GM18499 (cell line): ENCODE measurements around the gene ACKR4.
"Not testable (repeated sequence)": the region's sequence is repeated elsewhere in the genome, so short reads cannot be mapped to it uniquely, and the experiment has no call there.

Source experiments
- ATAC-seq: cut with Tn5 transposase; IDR thresholded peaks from one replicate; pipeline ENCODE4 v1.9.1; 2021; ENCODE audit warnings: moderate number of reproducible peaks; ENCODE audit not compliant: insufficient read depth, unreplicated experiment

The ACKR4 gene

GRCh38 chr3:132593241-132593946 is 3.7 kb upstream of the ACKR4 start:
- ATAC-seq = no peak

GRCh38 chr3:132593947-132594323 is 3.1 kb upstream of the ACKR4 start:
- no peak for ATAC-seq

- ATAC-seq = no peak
Measured at GRCh38 chr3:132594498-132594897, 2.6 kb upstream of the ACKR4 start.

DNA sequence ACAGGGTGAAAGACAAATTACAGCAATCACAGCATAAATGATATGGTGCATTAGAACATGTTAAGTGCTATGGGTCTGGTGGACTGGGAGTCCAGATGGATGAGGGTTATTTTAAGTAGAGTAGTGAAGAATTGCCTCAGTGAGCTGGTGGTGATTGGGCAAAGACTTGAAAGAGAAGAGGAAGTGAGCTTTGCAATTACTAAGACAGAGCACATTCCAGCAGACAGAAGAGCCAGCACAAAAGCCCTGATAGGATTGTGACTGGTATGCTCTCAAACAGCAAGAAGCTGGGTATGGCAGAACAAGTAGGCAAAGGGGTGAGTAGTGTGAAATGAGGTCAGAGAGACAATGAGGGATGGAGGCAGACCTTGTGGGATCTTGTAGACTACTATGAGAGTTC is 2.1 kb upstream of the ACKR4 start:
- ATAC-seq = no peak

DNA sequence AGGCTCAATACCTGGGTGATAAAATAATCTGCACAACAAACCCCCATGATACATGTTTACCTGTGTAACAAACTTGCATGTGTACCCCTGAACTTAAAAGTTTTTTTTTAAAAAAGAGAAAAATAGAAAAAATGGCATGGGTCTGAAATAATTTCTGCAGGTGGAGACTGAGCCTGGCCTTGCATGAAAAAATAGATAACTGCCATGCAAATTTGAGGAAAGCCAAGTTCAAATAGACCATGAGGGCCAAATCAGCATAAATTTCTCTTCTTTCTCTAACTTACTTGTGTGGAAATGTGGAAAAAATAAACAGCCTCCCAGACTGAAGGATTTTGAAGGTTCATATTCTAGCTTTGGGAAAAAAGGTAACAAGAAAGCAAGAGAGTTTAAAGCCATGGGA is 744 bp upstream of the ACKR4 start:
- ATAC-seq = no peak

DNA sequence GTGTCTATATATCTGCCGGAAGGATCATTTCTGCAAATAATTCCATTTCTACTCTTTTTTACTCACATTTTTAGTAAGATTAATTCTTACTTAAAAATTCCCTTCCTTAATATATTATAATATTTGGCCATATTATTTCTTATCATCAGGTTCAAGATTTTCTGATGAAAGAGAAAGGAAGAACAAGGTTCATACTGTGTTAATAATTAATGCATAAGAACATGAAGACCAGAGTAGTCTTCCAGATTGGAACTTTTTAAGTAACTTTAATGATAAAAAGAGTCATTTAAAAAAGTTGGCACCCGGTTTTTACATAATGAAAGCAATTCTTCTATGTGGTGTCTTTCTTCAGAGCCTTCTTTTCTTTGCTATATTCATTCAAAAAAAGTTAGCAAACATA is 590 bp downstream of the ACKR4 start:
- ATAC-seq = no peak

GRCh38 chr3:132598181-132598580 is 1.1 kb downstream of the ACKR4 start:
- ATAC-seq = no peak

- not testable (repeated sequence) for ATAC-seq
Measured at GRCh38 chr3:132600614-132601013, 3.5 kb downstream of the ACKR4 start.

- ATAC-seq = no peak
Measured at GRCh38 chr3:132605374-132605792, 8.3 kb downstream of the ACKR4 start.

- ATAC-seq = no peak
Measured at GRCh38 chr3:132606085-132606484, 9.0 kb downstream of the ACKR4 start.

DNA sequence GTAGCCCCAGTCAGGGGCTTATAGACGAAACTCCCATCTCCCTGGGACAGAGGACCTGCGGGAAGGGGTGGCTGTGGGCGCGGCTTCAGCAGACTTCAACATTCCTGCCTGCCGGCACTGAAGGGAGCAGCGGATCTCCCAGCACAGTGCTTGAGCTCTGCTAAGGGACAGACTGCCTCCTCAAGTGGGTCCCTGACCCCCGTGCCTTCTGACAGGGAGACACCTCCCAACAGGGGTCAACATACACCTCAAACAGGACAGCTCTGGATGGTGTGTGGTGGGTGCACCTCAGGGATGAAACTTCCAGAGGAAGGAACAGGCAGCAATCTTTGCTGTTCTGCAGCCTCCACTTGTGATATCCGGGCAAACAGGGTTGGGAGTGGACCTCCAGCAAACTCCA is 9.6 kb downstream of the ACKR4 start:
- not testable (repeated sequence) for ATAC-seq

DNA sequence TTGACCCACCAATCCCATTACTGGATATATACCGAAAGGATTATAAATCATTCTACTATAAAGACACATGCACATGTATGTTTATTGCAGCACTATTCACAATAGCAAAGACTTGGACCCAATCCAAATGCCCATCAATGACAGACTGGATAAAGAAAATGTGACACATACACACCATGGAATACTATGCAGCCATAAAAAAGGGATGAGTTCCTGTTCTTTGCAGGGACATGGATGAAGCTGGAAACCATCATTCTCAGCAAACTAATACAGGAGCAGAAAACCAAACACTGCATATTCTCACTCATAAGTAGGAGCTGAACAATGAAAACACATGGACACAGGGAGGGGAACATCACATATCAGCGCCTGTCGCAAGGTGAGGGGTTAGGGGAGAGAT is 18.2 kb downstream of the ACKR4 start:
- ATAC-seq = not testable (repeated sequence)

DNA sequence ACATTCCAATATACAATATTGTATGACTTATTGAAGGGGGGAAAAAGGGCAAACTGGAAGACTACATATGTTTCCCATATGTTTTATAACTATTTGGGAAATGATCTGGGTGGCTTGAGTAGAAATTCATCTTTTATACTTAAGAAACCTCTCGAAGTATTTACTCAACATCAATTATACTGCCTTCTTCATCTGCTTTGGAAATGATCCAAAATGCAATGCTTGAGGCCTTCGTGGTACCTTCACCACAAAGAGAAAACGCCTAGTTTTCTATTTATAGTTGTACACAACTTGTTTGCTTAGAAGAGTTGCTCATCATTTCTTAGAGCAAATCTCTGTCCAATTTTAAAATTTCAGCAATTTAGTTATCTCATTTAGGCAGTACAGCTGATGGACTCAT is 18.8 kb downstream of the ACKR4 start:
- no peak for ATAC-seq

GRCh38 chr3:132616780-132617179 is 19.7 kb downstream of the ACKR4 start:
- no peak for ATAC-seq

- ATAC-seq = no peak
Measured at GRCh38 chr3:132622148-132622547, 25.1 kb downstream of the ACKR4 start.

DNA sequence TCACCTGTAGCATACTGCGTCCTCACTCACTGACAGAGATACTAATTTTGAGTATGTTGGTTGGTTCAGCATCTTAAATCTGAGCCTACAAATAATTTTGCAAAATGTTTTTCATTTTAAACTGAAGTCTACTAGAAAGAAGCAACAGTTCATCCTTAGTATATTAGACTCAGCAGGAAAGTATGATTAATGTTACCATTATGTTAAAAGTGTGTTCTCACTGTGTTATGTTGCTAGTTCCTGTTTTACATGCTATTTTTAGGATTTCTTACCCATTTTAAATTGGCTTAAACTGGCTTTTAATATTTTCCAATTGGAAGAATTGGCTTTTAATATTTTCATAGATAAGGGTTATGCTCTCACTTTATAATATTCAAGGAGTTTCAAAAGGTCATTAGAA is 25.7 kb downstream of the ACKR4 start:
- no peak for ATAC-seq

DNA sequence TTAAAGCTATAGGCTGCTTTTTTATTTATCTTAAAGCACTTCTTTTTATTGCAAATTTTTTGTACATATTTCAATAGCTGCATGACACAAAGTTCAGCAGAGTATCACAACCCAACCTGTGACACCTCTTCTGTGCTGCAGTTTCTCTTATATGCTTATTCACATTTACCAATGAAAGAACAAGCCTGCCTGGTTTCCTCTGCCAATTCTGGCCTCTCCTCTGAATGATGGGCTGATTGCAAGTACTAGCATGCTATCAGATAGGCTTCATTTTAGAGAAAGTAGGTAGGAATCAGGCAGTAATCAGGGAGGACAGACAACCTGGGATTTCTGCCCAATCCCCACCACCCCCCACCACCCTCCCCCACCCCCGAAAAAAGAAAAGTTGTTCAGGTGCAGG is 26.6 kb downstream of the ACKR4 start:
- ATAC-seq = no peak

DNA sequence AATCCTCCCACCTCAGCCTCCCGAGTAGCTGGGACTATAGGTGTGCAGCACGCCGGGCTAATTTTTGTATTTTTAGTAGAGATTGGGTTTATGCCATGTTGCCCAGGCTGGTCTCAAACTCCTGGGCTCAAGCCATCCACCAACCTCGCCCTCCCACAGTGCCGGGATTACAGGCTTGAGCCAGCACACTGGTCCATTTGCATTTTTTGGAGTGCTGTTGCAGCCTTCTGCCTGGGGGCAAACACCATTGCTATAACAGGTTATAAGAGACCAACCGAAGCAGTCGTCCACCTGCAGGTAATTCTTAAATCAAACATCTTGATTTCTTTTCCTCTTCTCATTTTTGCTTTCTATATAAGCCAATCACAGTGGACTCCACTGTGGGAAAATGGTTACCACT is 27.7 kb downstream of the ACKR4 start:
- ATAC-seq = no peak

- peak; percentile 76 for ATAC-seq
Measured at GRCh38 chr3:132625613-132626012, 28.5 kb downstream of the ACKR4 start.

DNA sequence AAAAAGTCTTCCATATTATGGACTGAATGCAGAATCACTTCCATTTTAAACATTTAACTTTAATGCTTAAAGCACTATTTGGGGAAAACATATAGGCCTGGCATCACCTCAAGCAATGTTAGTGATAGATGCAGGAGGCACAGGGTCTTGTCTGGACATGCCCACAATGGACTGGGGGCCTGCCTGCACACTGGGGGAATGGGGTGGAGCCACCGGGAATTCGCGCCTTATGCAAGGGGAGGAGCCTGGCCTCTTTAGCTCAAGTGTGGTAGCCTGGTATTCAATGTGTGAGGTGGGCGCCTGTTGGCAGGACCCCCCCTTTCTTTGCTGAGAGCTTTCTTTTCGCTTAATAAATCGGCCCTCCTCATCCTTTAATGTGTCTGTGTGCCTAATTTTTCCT is 29.9 kb downstream of the ACKR4 start:
- no peak for ATAC-seq

GRCh38 chr3:132628157-132628556 is 31.1 kb downstream of the ACKR4 start:
- ATAC-seq = no peak

- ATAC-seq = no peak
Measured at GRCh38 chr3:132629928-132630327, 32.9 kb downstream of the ACKR4 start.

DNA sequence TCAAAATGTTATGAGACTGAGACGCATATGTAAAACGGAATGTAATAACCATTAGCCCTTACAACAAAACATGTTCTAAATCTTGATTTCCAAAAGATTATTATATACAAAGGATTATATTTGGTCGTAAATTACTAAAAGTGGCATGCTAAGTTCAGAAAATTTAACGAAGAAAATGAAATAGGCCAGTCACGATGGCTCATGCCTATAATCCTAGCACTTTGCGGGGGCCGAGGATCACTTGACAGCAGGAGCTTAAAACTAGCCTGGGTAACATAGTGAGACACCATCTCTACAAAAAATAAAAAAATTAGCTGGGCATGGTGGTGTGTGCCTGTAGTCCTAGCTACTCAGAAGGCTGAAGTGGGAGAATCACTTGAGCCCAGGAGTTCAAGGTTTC is 33.5 kb downstream of the ACKR4 start:
- no peak for ATAC-seq
